ENCODE measurements around the gene SDR42E1.

DNA sequence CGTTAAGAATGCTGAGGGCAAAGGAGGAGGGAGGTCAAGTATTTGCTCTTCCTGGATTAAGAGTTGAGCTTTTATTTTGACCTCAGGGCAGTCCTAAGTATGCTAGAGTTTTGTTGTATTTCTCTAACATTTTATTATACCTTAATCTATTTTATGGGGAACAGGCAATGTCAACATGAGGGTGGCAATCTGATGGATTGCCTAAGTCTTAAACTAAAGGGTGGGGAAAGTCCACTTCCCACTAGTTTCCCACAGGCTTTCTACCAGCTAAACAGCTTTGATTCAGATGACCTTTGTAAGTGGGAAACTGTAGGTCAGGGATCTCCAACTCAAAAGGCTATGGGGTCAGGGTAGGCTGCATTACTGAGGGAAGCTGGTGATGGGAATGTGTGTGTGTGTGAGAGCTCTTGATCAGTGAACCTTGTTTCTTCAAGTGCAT, 48.7 kb upstream of the SDR42E1 start:
- TF ChIP-seq, protein P1, sequence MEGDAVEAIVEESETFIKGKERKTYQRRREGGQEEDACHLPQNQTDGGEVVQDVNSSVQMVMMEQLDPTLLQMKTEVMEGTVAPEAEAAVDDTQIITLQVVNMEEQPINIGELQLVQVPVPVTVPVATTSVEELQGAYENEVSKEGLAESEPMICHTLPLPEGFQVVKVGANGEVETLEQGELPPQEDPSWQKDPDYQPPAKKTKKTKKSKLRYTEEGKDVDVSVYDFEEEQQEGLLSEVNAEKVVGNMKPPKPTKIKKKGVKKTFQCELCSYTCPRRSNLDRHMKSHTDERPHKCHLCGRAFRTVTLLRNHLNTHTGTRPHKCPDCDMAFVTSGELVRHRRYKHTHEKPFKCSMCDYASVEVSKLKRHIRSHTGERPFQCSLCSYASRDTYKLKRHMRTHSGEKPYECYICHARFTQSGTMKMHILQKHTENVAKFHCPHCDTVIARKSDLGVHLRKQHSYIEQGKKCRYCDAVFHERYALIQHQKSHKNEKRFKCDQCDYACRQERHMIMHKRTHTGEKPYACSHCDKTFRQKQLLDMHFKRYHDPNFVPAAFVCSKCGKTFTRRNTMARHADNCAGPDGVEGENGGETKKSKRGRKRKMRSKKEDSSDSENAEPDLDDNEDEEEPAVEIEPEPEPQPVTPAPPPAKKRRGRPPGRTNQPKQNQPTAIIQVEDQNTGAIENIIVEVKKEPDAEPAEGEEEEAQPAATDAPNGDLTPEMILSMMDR (IDR thresholded peaks at IDR 0.05): no peak
- TF ChIP-seq POLR2A (IDR thresholded peaks at IDR 0.05): no peak

Data from uterus (tissue), 2 donors.